Neural cell (in vitro differentiated cells): ENCODE data around the gene C12orf42.

Source experiments
- CTCF ChIP-seq: fragments of 450-650 bp; IDR thresholded peaks from 2 replicates; pipeline ENCODE4 v1.5.1; 2014; ENCODE audit warnings: antibody characterized with exemption, mild to moderate bottlenecking, moderate library complexity; ENCODE audit not compliant: poor library complexity, severe bottlenecking
- EP300 ChIP-seq: fragments of 450-650 bp; conservative IDR thresholded peaks from 2 replicates; pipeline ENCODE4 v1.6.1; 2014; ENCODE audit warnings: antibody characterized with exemption, mild to moderate bottlenecking, moderate library complexity; ENCODE audit not compliant: poor library complexity, severe bottlenecking
- EZH2 ChIP-seq: fragments of 200-600, 300-800 bp; shearing (Covaris generic), sonication (generic); IDR thresholded peaks from 2 replicates; pipeline ENCODE4 v1.6.1; 2014; ENCODE audit warnings: antibody characterized with exemption, low read length, borderline replicate concordance, mild to moderate bottlenecking; ENCODE audit not compliant: insufficient read depth, poor library complexity, severe bottlenecking
- MXI1 ChIP-seq: fragments of 450-650 bp; conservative IDR thresholded peaks from 2 replicates; pipeline ENCODE4 v1.6.1; 2014; ENCODE audit warnings: antibody characterized with exemption, mild to moderate bottlenecking; ENCODE audit not compliant: poor library complexity, severe bottlenecking
- POLR2AphosphoS5 ChIP-seq: IDR thresholded peaks from 2 replicates; pipeline ENCODE4 v1.6.1; 2012
- RAD21 ChIP-seq: fragments of 450-650 bp; conservative IDR thresholded peaks from 2 replicates; pipeline ENCODE4 v1.6.1; 2014; ENCODE audit warnings: antibody characterized with exemption, mild to moderate bottlenecking, moderate library complexity

GRCh38 chr12:103269946-103270345 lies 225.8 kb downstream of the C12orf42 start:
- TF ChIP-seq CTCF: no peak
- TF ChIP-seq EZH2: no peak
- no peak for TF ChIP-seq RAD21
- no peak for TF ChIP-seq EP300
- no peak for TF ChIP-seq MXI1
- TF ChIP-seq POLR2AphosphoS5: no peak
